ENCODE data around the gene SHC4. TPM values are rescaled to one million over a fixed set of nuclear protein-coding genes. Genes with fewer than 3 reads are reported as not detected.

Gene SHC4
- total and polyA plus RNA-seq, 9 of the 15 experiments (the other 6 are each of a cell fraction or from before 2014, with no cell fraction given) = 0.43 to 1.2 (median 0.67) TPM

DNA sequence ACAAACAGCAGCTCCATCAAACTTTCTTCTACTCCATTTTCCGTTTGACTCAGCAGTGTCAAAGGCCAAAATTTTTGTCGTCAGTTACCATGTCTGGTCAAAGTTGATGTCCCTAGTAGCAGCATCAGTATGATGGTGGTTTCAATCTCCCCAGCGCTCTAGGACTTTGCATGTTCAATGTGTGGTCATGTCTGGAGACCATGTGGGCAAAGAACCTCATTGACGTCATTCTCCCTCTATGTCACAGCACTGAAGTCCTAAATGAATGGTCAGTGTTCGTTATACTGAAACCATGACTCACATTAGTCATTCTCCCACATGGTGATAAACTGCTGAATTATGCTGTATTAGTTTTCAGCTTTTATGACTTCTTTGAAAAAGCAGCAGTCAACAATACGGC, 23.2 kb downstream of the SHC4 start:
- POLR2A ChIA-PET = no interaction called here
- peak overlapping the region; percentile 4; the same call in 1 of the 2 replicates for H2AFZ ChIP-seq (ENCODE audit: low read depth, low read length)
- H3K36me3 ChIP-seq (ENCODE audit: control insufficient read depth, insufficient read depth, low read length) = no peaks in the 10 kb centered on the region
- no peak overlapping the region for H3K4me2 ChIP-seq (ENCODE audit: insufficient read depth, low read length)
- H3K27me3 ChIP-seq (ENCODE audit: control insufficient read depth in 2 of 2, insufficient read depth in 2 of 2, low read length in 2 of 2) = no peaks in the 10 kb centered on the region; a peak in 1 of 5 replicates
- no peak overlapping the region for H3K4me3 ChIP-seq
- no peak for ATAC-seq
- H4K20me1 ChIP-seq (replicated peaks; ENCODE audit: control insufficient read depth, insufficient read depth, low read length) = no peaks in the 10 kb centered on the region
- H3K27ac ChIP-seq (ENCODE audit: extremely low read depth, low read depth, low read length) = no peak overlapping the region
- CTCF ChIA-PET (ENCODE audit: low intra/inter-chr PET ratio) = no interaction called here
- intact Hi-C loops (cut with micrococcal nuclease) (no loop called here), in situ Hi-C loops (cut with MboI) (no loop called here)
- H3K9me3 ChIP-seq (replicated peaks; ENCODE audit: control insufficient read depth, insufficient read depth, low read depth, low read length) = no peaks in the 10 kb centered on the region
- H3K79me2 ChIP-seq (ENCODE audit: control insufficient read depth, insufficient read depth, low read length) = no peaks in the 10 kb centered on the region
- H3K9ac ChIP-seq (ENCODE audit: insufficient read depth in 1 of 2, low read depth in 2 of 2, low read length in 2 of 2) = no peak overlapping the region
- 15% methylated on average over 6 of the region's 6 CpGs for WGBS (ENCODE audit: insufficient coverage, low coverage, missing lambda C conversion rate)
- no peaks in the 10 kb centered on the region for H3K9me1 ChIP-seq (ENCODE audit: control insufficient read depth, insufficient read depth, low read length)
- DNase-seq (ENCODE audit: extremely low read depth in 1 of 4, low spot score in 3 of 4) = peak in 1 of 4 experiments; percentile 33
- no TSS peak for BruUV-seq (replicated peaks)
- no peaks in the 10 kb centered on the region; a peak in 1 of 5 replicates for H3K4me1 ChIP-seq (replicated peaks in 1 of 2; ENCODE audit: control insufficient read depth in 2 of 2, insufficient read depth in 2 of 2, low read length in 2 of 2)
- no peak for FAIRE-seq
- TF ChIP-seq C11orf30 (IDR thresholded peaks at IDR 0.05; ENCODE audit: low read depth) = no peak
- no peak for TF ChIP-seq DIDO1 (tag; IDR thresholded peaks at IDR 0.05; ENCODE audit: low read depth)
- peak; percentile 86 for TF ChIP-seq CREM (IDR thresholded peaks at IDR 0.05; ENCODE audit: low read depth)
- TF ChIP-seq, protein P1, sequence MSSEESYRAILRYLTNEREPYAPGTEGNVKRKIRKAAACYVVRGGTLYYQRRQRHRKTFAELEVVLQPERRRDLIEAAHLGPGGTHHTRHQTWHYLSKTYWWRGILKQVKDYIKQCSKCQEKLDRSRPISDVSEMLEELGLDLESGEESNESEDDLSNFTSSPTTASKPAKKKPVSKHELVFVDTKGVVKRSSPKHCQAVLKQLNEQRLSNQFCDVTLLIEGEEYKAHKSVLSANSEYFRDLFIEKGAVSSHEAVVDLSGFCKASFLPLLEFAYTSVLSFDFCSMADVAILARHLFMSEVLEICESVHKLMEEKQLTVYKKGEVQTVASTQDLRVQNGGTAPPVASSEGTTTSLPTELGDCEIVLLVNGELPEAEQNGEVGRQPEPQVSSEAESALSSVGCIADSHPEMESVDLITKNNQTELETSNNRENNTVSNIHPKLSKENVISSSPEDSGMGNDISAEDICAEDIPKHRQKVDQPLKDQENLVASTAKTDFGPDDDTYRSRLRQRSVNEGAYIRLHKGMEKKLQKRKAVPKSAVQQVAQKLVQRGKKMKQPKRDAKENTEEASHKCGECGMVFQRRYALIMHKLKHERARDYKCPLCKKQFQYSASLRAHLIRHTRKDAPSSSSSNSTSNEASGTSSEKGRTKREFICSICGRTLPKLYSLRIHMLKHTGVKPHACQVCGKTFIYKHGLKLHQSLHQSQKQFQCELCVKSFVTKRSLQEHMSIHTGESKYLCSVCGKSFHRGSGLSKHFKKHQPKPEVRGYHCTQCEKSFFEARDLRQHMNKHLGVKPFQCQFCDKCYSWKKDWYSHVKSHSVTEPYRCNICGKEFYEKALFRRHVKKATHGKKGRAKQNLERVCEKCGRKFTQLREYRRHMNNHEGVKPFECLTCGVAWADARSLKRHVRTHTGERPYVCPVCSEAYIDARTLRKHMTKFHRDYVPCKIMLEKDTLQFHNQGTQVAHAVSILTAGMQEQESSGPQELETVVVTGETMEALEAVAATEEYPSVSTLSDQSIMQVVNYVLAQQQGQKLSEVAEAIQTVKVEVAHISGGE (CRISPR knock-in tag; IDR thresholded peaks at IDR 0.05) = no peak
- TF ChIP-seq JUN (IDR thresholded peaks at IDR 0.05; ENCODE audit: borderline replicate concordance, low read depth, low read length) = 0 out of 2 replicates have a peak, but pooled peaks have one; percentile 39
- TF ChIP-seq JUN (CRISPR knock-in tag; IDR thresholded peaks at IDR 0.05; ENCODE audit: borderline replicate concordance) = no peak
- TF ChIP-seq FOXJ2 (tag; IDR thresholded peaks at IDR 0.05) = no peak
- TF ChIP-seq GTF2F1 (IDR thresholded peaks at IDR 0.05; ENCODE audit: low read depth, low read length) = no peak
- no peak for TF ChIP-seq ATF1 (CRISPR knock-in tag; IDR thresholded peaks at IDR 0.05)
- peak; percentile 72 for TF ChIP-seq ATF1 (tag; IDR thresholded peaks at IDR 0.05)
- no peak for TF ChIP-seq MAFK (IDR thresholded peaks at IDR 0.05; ENCODE audit: low read length)
- TF ChIP-seq, protein P2, sequence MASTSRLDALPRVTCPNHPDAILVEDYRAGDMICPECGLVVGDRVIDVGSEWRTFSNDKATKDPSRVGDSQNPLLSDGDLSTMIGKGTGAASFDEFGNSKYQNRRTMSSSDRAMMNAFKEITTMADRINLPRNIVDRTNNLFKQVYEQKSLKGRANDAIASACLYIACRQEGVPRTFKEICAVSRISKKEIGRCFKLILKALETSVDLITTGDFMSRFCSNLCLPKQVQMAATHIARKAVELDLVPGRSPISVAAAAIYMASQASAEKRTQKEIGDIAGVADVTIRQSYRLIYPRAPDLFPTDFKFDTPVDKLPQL (IDR thresholded peaks at IDR 0.05; ENCODE audit: extremely low read depth, insufficient read length) = no peak
- no peak for TF ChIP-seq CREBBP (IDR thresholded peaks at IDR 0.05; ENCODE audit: low read depth, low read length)
- TF ChIP-seq, protein P3, sequence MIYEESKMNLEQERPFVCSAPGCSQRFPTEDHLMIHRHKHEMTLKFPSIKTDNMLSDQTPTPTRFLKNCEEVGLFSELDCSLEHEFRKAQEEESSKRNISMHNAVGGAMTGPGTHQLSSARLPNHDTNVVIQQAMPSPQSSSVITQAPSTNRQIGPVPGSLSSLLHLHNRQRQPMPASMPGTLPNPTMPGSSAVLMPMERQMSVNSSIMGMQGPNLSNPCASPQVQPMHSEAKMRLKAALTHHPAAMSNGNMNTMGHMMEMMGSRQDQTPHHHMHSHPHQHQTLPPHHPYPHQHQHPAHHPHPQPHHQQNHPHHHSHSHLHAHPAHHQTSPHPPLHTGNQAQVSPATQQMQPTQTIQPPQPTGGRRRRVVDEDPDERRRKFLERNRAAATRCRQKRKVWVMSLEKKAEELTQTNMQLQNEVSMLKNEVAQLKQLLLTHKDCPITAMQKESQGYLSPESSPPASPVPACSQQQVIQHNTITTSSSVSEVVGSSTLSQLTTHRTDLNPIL (CRISPR knock-in tag; IDR thresholded peaks at IDR 0.05) = no peak
- no peak for TF ChIP-seq RFX7 (CRISPR knock-in tag; IDR thresholded peaks at IDR 0.05)
- no peak for TF ChIP-seq ZBTB8A (IDR thresholded peaks at IDR 0.05; ENCODE audit: partially characterized antibody)
- no peak for TF ChIP-seq ZSCAN29 (IDR thresholded peaks at IDR 0.05)
- TF ChIP-seq FOSL1 (tag; conservative IDR thresholded peaks at IDR 0.05) = peak; percentile 88
- TF ChIP-seq ZC3H8 (IDR thresholded peaks at IDR 0.05) = no peak
- TF ChIP-seq JUND (IDR thresholded peaks at IDR 0.05; ENCODE audit: borderline replicate concordance, low read depth, low read length) = peak; percentile 37; the same call in 1 of the 2 replicates
- TF ChIP-seq JUND (tag; IDR thresholded peaks at IDR 0.05; ENCODE audit: borderline replicate concordance, low read depth, low read length) = peak; percentile 73; the same call in 2 of the 3 replicates

All from K562 (cell line).